Brain microvascular endothelial cell (primary cell): Measurements from ENCODE around the gene RIT2.

Source experiments
- DNase-seq: peaks from one replicate; pipeline ENCODE4 v3.0.0-alpha.2; 2020
- H3K27ac ChIP-seq: fragments of 250-450 bp; sonication (Bioruptor Pico); 2 replicates; pipeline ENCODE4 v1.5.1; 2020; ENCODE audit warnings: mild to moderate bottlenecking, moderate library complexity
- H3K27me3 ChIP-seq: fragments of 250-450 bp; sonication (Bioruptor Pico); replicated peaks from 2 replicates; pipeline ENCODE4 v1.5.1; 2020; ENCODE audit warnings: mild to moderate bottlenecking
- H3K36me3 ChIP-seq: fragments of 250-450 bp; sonication (Bioruptor Pico); replicated peaks from 2 replicates; pipeline ENCODE4 v1.5.1; 2020; ENCODE audit warnings: mild to moderate bottlenecking
- H3K4me3 ChIP-seq: 2 replicates; pipeline ENCODE4 v1.5.1; 2011; ENCODE audit warnings: low read depth, mild to moderate bottlenecking, control low read depth, low read length, moderate library complexity
- in situ Hi-C: cut with HindIII; loops from 2 replicates; pipeline ENCODE4 v1.10.0; 2017; ENCODE audit warnings: low sequenced_read_pairs, low pct_ligation_motif_present
- TF ChIP-seq, protein P1 (sequence below): IDR thresholded peaks from 2 replicates; pipeline ENCODE4 v1.5.1; 2011; ENCODE audit warnings: low read depth, mild to moderate bottlenecking, moderate library complexity, low read length, control low read depth, inconsistent platforms; ENCODE audit errors: missing control alignments

RIT2 gene

GRCh38 chr18:43130716-43131260, 15.3 kb upstream of the RIT2 start:
- TF ChIP-seq, protein P1, sequence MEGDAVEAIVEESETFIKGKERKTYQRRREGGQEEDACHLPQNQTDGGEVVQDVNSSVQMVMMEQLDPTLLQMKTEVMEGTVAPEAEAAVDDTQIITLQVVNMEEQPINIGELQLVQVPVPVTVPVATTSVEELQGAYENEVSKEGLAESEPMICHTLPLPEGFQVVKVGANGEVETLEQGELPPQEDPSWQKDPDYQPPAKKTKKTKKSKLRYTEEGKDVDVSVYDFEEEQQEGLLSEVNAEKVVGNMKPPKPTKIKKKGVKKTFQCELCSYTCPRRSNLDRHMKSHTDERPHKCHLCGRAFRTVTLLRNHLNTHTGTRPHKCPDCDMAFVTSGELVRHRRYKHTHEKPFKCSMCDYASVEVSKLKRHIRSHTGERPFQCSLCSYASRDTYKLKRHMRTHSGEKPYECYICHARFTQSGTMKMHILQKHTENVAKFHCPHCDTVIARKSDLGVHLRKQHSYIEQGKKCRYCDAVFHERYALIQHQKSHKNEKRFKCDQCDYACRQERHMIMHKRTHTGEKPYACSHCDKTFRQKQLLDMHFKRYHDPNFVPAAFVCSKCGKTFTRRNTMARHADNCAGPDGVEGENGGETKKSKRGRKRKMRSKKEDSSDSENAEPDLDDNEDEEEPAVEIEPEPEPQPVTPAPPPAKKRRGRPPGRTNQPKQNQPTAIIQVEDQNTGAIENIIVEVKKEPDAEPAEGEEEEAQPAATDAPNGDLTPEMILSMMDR, result no peak
- Histone ChIP-seq H3K27ac (no peak overlapping the region), H3K36me3 (no peaks in the 10 kb centered on the region), H3K27me3 (no peaks in the 10 kb centered on the region), H3K4me3 (no peak overlapping the region)
- DNase-seq, result no peak
- in situ Hi-C loops, result no loop called here

DNA sequence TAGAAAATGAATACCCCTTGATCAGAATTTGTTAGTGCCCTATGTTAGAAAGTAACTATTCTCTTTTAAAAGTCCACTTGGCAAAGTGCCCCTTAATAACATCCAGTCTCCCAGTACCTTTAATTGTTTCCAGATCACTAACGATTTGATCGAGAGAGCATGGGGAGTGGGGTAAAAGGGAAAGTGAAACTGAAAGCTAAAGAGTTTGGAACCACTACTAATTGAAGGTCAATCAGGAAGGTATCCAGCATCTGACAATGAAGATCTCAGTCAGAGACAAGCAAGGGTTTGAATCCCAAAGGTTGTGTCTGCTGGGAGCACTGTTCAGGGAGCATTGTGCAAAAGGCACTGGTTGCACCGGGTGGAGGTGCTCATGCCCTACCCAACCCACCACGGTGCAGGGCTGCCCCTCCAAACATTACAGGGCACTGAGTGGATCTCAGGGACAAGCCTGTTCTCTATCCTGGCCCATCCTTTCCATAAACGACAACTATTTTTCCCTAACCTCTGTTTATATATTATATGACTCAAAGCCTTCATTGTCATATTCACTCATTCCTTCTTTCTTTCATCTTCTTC, 14.6 kb upstream of the RIT2 start:
- in situ Hi-C loops, result no loop called here
- H3K27ac ChIP-seq, result no peak overlapping the region
- no peaks in the 10 kb centered on the region for H3K27me3 ChIP-seq
- H3K36me3 ChIP-seq, result no peaks in the 10 kb centered on the region
- peak overlapping the region; percentile 45 for H3K4me3 ChIP-seq
- peak; percentile 3 for DNase-seq
- TF ChIP-seq, protein P1, result no peak

DNA sequence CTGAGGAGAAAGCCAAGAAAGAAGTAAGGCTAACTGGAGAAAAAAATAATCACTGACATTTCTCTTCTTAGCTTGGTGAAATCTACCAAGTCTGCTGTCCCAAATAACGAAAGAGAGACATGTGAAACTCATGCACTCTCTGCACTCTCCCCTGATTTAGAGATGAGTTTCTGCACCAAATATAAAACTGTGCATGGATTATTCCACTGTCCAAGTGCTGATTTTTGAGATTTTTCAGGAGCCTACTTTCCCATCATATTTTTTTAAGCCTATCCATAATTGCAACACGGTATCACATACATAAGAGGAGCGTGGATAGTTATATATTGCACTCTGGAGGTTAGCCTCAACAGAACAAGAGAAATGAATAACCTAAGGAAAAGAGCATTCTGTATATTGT, 10.0 kb upstream of the RIT2 start:
- DNase-seq, result no peak
- no peak overlapping the region for H3K27ac ChIP-seq
- no peaks in the 10 kb centered on the region for H3K36me3 ChIP-seq
- TF ChIP-seq, protein P1, result no peak
- no peaks in the 10 kb centered on the region for H3K27me3 ChIP-seq
- H3K4me3 ChIP-seq, result no peak overlapping the region
- in situ Hi-C loops, result no loop called here

- in situ Hi-C loops, result no loop called here
- no peaks in the 10 kb centered on the region for H3K27me3 ChIP-seq
- TF ChIP-seq, protein P1, result no peak
- no peak overlapping the region for H3K4me3 ChIP-seq
- H3K36me3 ChIP-seq, result no peaks in the 10 kb centered on the region
- DNase-seq, result no peak
- no peak overlapping the region for H3K27ac ChIP-seq
Observed at GRCh38 chr18:43122955-43123354, 7.5 kb upstream of the RIT2 start.

DNA sequence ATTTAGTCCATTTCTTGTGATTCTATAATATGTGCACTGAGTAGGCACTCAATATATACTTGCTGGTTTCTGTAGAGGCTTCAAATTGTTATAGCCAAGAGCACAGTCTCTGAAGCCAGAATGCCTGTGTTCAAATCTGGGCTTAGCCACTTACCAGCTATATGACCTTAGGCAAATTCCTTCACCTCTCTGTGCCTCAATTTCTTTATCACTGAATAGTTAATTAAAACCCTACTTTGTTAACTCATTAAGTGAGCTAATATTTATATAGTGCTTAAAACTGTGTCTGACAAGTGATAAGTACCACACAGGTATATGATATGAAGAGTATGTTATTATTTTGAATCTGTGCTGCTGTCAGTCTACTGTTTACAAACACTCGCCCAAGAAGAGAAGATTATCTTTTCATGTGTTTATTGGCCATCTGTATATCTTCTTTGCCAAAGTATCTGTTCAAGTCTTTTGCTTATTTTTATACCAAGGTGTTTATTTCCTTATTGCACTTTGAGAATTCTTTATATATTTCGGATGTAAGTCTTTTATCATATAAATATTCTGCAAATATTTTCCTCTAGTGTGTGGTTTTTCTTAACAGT, 1.3 kb upstream of the RIT2 start:
- no peaks in the 10 kb centered on the region for H3K36me3 ChIP-seq
- H3K27ac ChIP-seq, result no peak overlapping the region
- no peak overlapping the region for H3K4me3 ChIP-seq
- TF ChIP-seq, protein P1, result no peak
- in situ Hi-C loops, result no loop called here
- no peak for DNase-seq
- H3K27me3 ChIP-seq, result no peaks in the 10 kb centered on the region
